PC-9 (cell line): ENCODE data around the gene CAB39L. TPM values are rescaled to one million over a fixed set of nuclear protein-coding genes. Genes with fewer than 3 reads are reported as not detected.

Source experiments
- BruUV-seq: library from RNA; stranded (reverse); fragments of 400-500 nt; replicated peaks from 2 replicates; lab custom pipeline; 2021; lab: Mats Ljungman, UMichigan
- CTCF ChIA-PET: fragments of 300-600 bp; sonication (Branson Sonifier 250); formaldehyde crosslinking; loops from one replicate; lab custom pipeline; 2022; ENCODE audit warnings: antibody characterized with exemption; lab: Charles Lee
- POLR2A ChIA-PET: fragments of 300-600 bp; sonication (Branson Sonifier 250); formaldehyde crosslinking; loops from one replicate; lab custom pipeline; 2022; ENCODE audit warnings: antibody characterized with exemption; ENCODE audit not compliant: unreplicated experiment; lab: Charles Lee
- DNase-seq, 2 experiments: peaks; one replicate each; pipeline versions ENCODE4 v3.0.0 to v3.0.0-alpha.2; 2015 to 2022; ENCODE audit warnings: mixed read lengths in 1 of 2
- H2AFZ ChIP-seq: fragments of 200-600 bp; sonication (generic); 2 replicates; pipeline ENCODE4 v1.8.1; 2017; ENCODE audit warnings: antibody characterized with exemption
- H3F3A ChIP-seq: fragments of 200-600 bp; sonication (generic); 2 replicates; pipeline ENCODE4 v1.8.1; 2017; ENCODE audit warnings: antibody characterized with exemption, mild to moderate bottlenecking, low read depth; ENCODE audit not compliant: insufficient read depth
- H3K27ac ChIP-seq: fragments of 200-600 bp; sonication (generic); 2 replicates; pipeline ENCODE4 v1.6.1; 2016; ENCODE audit warnings: mixed run types
- H3K27me3 ChIP-seq: fragments of 200-600 bp; sonication (generic); 2 replicates; pipeline ENCODE4 v1.6.1; 2016; ENCODE audit warnings: low read depth, mixed run types; ENCODE audit not compliant: insufficient read depth
- H3K36me3 ChIP-seq: fragments of 200-600 bp; sonication (generic); 2 replicates; pipeline ENCODE4 v1.6.1; 2016; ENCODE audit warnings: low read depth, mixed run types
- H3K4me1 ChIP-seq: fragments of 200-600 bp; sonication (generic); replicated peaks from 2 replicates; pipeline ENCODE4 v1.6.1; 2016; ENCODE audit warnings: mixed run types; ENCODE audit not compliant: insufficient read depth
- H3K4me2 ChIP-seq: fragments of 200-600 bp; sonication (generic); 2 replicates; pipeline ENCODE4 v1.6.1; 2017; ENCODE audit warnings: mixed run types
- H3K4me3 ChIP-seq: fragments of 200-600 bp; sonication (generic); 2 replicates; pipeline ENCODE4 v1.6.1; 2016; ENCODE audit warnings: mixed run types
- H3K79me2 ChIP-seq: fragments of 200-600 bp; sonication (generic); 2 replicates; pipeline ENCODE4 v1.6.1; 2017; ENCODE audit warnings: low read depth, mixed run types
- H3K9me2 ChIP-seq: fragments of 200-600 bp; sonication (generic); 2 replicates; pipeline ENCODE4 v1.8.1; 2017; ENCODE audit warnings: mild to moderate bottlenecking; ENCODE audit not compliant: insufficient read depth
- H3K9me3 ChIP-seq: fragments of 200-600 bp; sonication (generic); 2 replicates; pipeline ENCODE4 v1.8.1; 2016; ENCODE audit warnings: low read depth; ENCODE audit not compliant: insufficient read depth
- H4K20me1 ChIP-seq: fragments of 200-600 bp; sonication (generic); 2 replicates; pipeline ENCODE4 v1.8.1; 2017; ENCODE audit not compliant: insufficient read depth
- EZH2 ChIP-seq: fragments of 200-600 bp; sonication (generic); IDR thresholded peaks from 2 replicates; pipeline ENCODE4 v1.8.0; 2017; ENCODE audit warnings: antibody characterized with exemption, low read depth
- intact Hi-C: fragments of 100-400 bp; cut with micrococcal nuclease; formaldehyde crosslinking; loops from one replicate; pipeline ENCODE4 v1.10.0; 2022; ENCODE audit not compliant: unreplicated experiment
- total RNA-seq: library from RNA; stranded (reverse); gene quantifications from 2 replicates; pipeline ENCODE4 v1.2.3, GENCODE V29; 2021
- TF ChIP-seq, protein P1 (sequence below): fragments of 200-600 bp; sonication (generic); conservative IDR thresholded peaks from 2 replicates; pipeline ENCODE4 v1.6.1; 2017; ENCODE audit warnings: mixed run types, antibody characterized with exemption, mild to moderate bottlenecking, moderate library complexity

Gene CAB39L
- total RNA-seq, 1 experiment from 2014 or later = 10.7 TPM

GRCh38 chr13:49279885-49280284, 164.0 kb downstream of the CAB39L start:
- intact Hi-C loops = loop anchor here (10.0 kb wide), 1 partner anchor 495 kb away; no protein-coding TSS in a partner anchor
- H3K79me2 ChIP-seq = no peaks in the 10 kb centered on the region
- no peak overlapping the region for H3K27ac ChIP-seq
- DNase-seq = no peak
- no peak overlapping the region for H2AFZ ChIP-seq
- no peaks in the 10 kb centered on the region for H3K9me3 ChIP-seq
- no peaks in the 10 kb centered on the region for H3K36me3 ChIP-seq
- no peak overlapping the region for H3K4me2 ChIP-seq
- H3K9me2 ChIP-seq = no peaks in the 10 kb centered on the region
- H3K4me3 ChIP-seq = no peak overlapping the region
- no TSS peak for BruUV-seq
- ChIA-PET POLR2A (no interaction called here), CTCF (interaction anchor here (0.5 to 0.9 kb wide), 4 partner anchors 85 to 1038 kb away, joined by 3 read pairs; no protein-coding TSS in a partner anchor)
- TF ChIP-seq, protein P1, sequence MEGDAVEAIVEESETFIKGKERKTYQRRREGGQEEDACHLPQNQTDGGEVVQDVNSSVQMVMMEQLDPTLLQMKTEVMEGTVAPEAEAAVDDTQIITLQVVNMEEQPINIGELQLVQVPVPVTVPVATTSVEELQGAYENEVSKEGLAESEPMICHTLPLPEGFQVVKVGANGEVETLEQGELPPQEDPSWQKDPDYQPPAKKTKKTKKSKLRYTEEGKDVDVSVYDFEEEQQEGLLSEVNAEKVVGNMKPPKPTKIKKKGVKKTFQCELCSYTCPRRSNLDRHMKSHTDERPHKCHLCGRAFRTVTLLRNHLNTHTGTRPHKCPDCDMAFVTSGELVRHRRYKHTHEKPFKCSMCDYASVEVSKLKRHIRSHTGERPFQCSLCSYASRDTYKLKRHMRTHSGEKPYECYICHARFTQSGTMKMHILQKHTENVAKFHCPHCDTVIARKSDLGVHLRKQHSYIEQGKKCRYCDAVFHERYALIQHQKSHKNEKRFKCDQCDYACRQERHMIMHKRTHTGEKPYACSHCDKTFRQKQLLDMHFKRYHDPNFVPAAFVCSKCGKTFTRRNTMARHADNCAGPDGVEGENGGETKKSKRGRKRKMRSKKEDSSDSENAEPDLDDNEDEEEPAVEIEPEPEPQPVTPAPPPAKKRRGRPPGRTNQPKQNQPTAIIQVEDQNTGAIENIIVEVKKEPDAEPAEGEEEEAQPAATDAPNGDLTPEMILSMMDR = no peak
- no peak for TF ChIP-seq EZH2
- H3K27me3 ChIP-seq = no peaks in the 10 kb centered on the region
- no peaks in the 10 kb centered on the region for H4K20me1 ChIP-seq
- no peaks in the 10 kb centered on the region for H3K4me1 ChIP-seq
- no peaks in the 10 kb centered on the region for H3F3A ChIP-seq

GRCh38 chr13:49279112-49279511, 164.8 kb downstream of the CAB39L start:
- intact Hi-C loops = no loop called here
- Histone ChIP-seq H3K4me3 (no peak overlapping the region), H4K20me1 (no peaks in the 10 kb centered on the region), H3K4me1 (no peaks in the 10 kb centered on the region), H3K79me2 (no peaks in the 10 kb centered on the region), H3F3A (no peaks in the 10 kb centered on the region), H3K4me2 (no peak overlapping the region), H2AFZ (no peak overlapping the region), H3K27me3 (no peaks in the 10 kb centered on the region), H3K9me3 (no peaks in the 10 kb centered on the region), H3K27ac (no peak overlapping the region), H3K9me2 (no peaks in the 10 kb centered on the region), H3K36me3 (no peaks in the 10 kb centered on the region)
- BruUV-seq = no TSS peak
- no peak for DNase-seq
- ChIA-PET POLR2A (no interaction called here), CTCF (interaction anchor here (0.9 kb wide), 1 partner anchor 179 kb away, joined by 3 read pairs; no protein-coding TSS in a partner anchor)
- TF ChIP-seq EZH2 = no peak
- TF ChIP-seq, protein P1 = no peak

- intact Hi-C loops = no loop called here
- Histone ChIP-seq H3K4me2 (no peak overlapping the region), H3K27ac (no peak overlapping the region), H3K9me2 (no peaks in the 10 kb centered on the region), H4K20me1 (no peaks in the 10 kb centered on the region), H3K4me3 (no peak overlapping the region), H3K9me3 (no peaks in the 10 kb centered on the region), H2AFZ (no peak overlapping the region), H3K79me2 (no peaks in the 10 kb centered on the region), H3K4me1 (no peaks in the 10 kb centered on the region), H3F3A (no peaks in the 10 kb centered on the region), H3K36me3 (no peaks in the 10 kb centered on the region), H3K27me3 (no peaks in the 10 kb centered on the region)
- BruUV-seq = no TSS peak
- TF ChIP-seq, protein P1 = no peak
- no peak for TF ChIP-seq EZH2
- ChIA-PET CTCF (no interaction called here), POLR2A (no interaction called here)
- DNase-seq = no peak
Observed at GRCh38 chr13:49278211-49278610, 165.7 kb downstream of the CAB39L start.
